Muscle of leg (tissue), 11 donors: ENCODE results near the gene C18orf54. TPM values are rescaled to one million over a fixed set of nuclear protein-coding genes. Genes with fewer than 3 reads are reported as not detected.

Source experiments
- DNase-seq: peaks from one replicate; pipeline ENCODE4 v3.0.0; 2013
- H3K27ac ChIP-seq: one replicate; pipeline ENCODE4 v1.5.1; 2013; ENCODE audit warnings: mild to moderate bottlenecking, low read length, control low read depth
- H3K27me3 ChIP-seq: one replicate; pipeline ENCODE4 v1.6.1; 2013; ENCODE audit warnings: low read length; ENCODE audit not compliant: control insufficient read depth, insufficient read depth
- H3K36me3 ChIP-seq: one replicate; pipeline ENCODE4 v1.6.1; 2013; ENCODE audit warnings: low read length; ENCODE audit not compliant: control insufficient read depth, insufficient read depth
- H3K4me1 ChIP-seq: one replicate; pipeline ENCODE4 v1.6.1; 2013; ENCODE audit warnings: low read length; ENCODE audit not compliant: control insufficient read depth, insufficient read depth
- H3K4me3 ChIP-seq: one replicate; pipeline ENCODE4 v1.5.1; 2013; ENCODE audit warnings: low read length, control low read depth
- H3K9me3 ChIP-seq: replicated peaks from 2 replicates; pipeline ENCODE4 v1.6.1; 2013; ENCODE audit warnings: low read depth, low read length; ENCODE audit not compliant: control insufficient read depth
- WGBS: methylation state at CpG from one replicate; pipeline ENCODE4 v1.1.5; 2013; ENCODE audit warnings: missing lambda C conversion rate; ENCODE audit not compliant: insufficient coverage; 5-methylcytosine and 5-hydroxymethylcytosine counted together
- polyA plus RNA-seq, 8 donors: library from polyadenylated mRNA; unstranded; fragments of 120-200 nt; gene quantifications; one replicate each; pipeline versions ENCODE4 v1.2.1 to v1.2.3, GENCODE V29; 2013; ENCODE audit warnings: inconsistent platforms in 1 of 8, low replicate concordance in 1 of 8; ENCODE audit not compliant: insufficient read length in 8 of 8, insufficient read depth in 1 of 8
- total RNA-seq: library from RNA; stranded (reverse); fragments of 120-200 nt; gene quantifications from one replicate; pipeline ENCODE4 v1.2.4, GENCODE V29; 2013

C18orf54 gene
- total and polyA plus RNA-seq, 9 donors = 4.4 to 7.7 (median 5.5) TPM

DNA sequence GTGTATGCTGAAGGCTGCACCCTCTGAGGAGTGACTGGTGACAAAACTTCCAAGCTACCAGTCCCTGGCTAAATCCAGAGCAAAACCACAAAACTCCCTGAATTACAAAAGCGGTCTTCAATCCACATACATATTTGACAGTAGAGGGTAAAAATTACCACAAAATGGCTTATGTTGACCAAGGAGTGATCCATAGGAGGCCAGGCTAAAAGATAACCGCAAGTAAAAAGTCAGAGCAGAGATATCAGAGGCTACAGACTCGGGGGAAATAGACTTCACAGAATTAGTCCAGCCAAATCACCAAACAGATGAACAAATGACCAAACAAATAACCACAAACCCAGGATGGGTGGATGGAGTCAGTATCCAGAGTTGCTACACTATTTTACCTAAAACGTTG, 19.5 kb upstream of the C18orf54 start:
- DNase-seq = no peak
- no CpG with 5 or more reads among the region's 4 CpGs for WGBS

DNA sequence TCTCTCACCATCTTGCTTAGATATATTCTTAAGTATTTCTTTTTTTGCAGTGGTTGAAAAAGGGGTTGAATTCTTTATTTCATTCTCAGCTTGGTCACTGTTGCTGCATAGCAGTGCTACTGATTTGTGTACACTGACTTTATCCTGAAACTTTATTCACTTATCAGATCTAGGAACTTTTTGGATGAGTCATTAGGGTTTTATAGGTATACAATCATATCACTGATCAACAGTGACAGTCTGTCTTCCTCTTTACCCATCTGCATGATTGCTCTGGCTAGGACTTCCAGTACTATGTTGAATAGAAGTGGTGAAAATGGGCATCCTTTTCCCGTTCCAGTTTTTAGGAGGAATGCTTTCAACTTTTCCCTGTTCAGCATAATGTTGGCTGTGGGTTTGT, 6.5 kb upstream of the C18orf54 start:
- Histone ChIP-seq H3K27ac (no peak overlapping the region), H3K4me1 (no peaks in the 10 kb centered on the region), H3K4me3 (no peak overlapping the region), H3K36me3 (no peaks in the 10 kb centered on the region), H3K27me3 (no peaks in the 10 kb centered on the region), H3K9me3 (no peaks in the 10 kb centered on the region)
- no CpG with 5 or more reads among the region's 1 CpG for whole genome bisulfite sequencing
- no peak for DNase-seq

More for the DNA sequence above, 19.5 kb upstream of the C18orf54 start:
- Histone ChIP-seq H3K36me3 (no peaks in the 10 kb centered on the region), H3K9me3 (no peaks in the 10 kb centered on the region), H3K4me3 (no peak overlapping the region), H3K27me3 (no peaks in the 10 kb centered on the region), H3K27ac (no peak overlapping the region), H3K4me1 (no peaks in the 10 kb centered on the region)

DNA sequence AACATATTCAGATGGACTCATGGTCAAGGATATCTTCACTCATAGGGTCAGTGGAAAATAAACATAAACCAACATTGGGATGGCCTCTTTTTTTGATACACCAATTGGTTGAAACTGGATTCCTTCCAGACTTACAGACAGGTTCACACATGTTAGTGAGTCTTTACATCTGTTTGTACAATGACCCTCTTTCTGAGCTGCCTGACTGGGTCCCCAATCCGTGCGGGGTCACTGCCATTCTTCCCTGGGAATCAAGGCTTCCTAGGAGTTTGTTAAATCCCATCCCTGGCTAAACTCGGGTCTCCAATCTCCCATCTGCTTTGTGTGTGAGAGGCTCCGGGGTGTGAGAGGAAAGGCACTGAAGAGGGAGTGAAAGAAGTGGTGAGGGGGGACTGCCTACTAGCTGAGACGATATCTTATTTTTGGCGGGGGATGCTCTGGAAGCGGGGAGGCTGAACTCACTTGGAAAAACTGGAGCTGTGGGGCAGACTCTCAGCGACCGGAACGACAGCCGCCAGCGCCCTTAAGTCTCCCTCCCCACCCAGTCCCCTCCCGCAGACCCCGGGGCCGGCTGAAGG, 535 bp upstream of the C18orf54 start:
- Histone ChIP-seq H3K4me3 (peak overlapping the region; percentile 65), H3K4me1 (peaks cover 4% of the 10 kb centered on the region), H3K36me3 (peaks cover 2% of the 10 kb centered on the region), H3K27ac (peak overlapping the region; percentile 60), H3K9me3 (no peaks in the 10 kb centered on the region), H3K27me3 (no peaks in the 10 kb centered on the region)
- WGBS = 2% methylated on average over 7 of the region's 15 CpGs
- no peak for DNase-seq

DNA sequence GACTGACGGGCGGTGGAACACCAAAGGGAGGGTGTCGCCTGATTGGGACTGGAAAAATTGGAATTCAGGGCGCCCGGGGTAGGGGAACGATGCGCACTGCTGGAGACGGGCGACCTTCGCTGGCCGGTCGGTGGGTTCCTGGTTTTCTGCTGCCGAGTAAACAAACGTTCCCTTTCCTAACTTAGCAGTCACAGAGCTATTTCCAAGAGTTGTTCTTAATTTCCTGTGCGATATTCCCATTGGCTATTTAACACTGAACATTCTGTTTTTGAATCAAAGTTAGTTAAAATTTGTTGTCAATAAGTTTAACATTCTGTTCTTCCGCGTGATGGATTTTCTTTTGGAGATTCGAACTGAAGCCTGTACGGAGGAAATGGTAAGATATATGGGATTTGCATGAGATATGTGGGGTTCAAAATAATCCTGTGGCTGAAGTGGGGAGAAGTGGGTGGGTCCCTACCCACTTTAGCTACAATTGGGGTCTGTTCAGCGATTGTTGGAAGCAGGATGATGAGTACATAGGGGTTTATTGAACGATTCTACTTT, 862 bp downstream of the C18orf54 start:
- H3K9me3 ChIP-seq = no peaks in the 10 kb centered on the region
- no peak for DNase-seq
- WGBS = 0% methylated on average over 14 of the region's 21 CpGs
- H3K27ac ChIP-seq = peak overlapping the region; percentile 91
- H3K27me3 ChIP-seq = no peaks in the 10 kb centered on the region
- peaks cover 2% of the 10 kb centered on the region for H3K36me3 ChIP-seq
- H3K4me1 ChIP-seq = peaks cover 4% of the 10 kb centered on the region
- H3K4me3 ChIP-seq = peak overlapping the region; percentile 65

DNA sequence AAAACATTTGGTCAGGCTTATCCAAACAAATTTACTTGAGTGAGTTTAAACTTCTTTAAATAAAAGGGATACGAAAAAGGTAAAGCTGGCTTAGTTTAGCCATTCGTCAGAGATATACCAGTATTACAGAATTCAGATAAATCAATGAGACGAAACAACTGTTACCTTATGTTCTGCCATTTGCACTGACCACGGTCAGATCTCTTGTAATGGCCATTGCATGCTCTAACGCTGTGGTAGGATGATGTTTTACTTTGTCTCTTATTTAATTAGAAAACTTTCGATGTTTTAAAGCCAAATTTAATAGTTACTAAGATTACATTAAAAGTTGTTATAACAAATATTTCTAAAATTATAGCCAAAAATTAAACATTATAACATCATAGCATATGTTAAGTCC, 1.5 kb downstream of the C18orf54 start:
- peak; percentile 6 for DNase-seq
- Histone ChIP-seq H3K27me3 (no peaks in the 10 kb centered on the region), H3K4me1 (peaks cover 4% of the 10 kb centered on the region), H3K36me3 (peaks cover 2% of the 10 kb centered on the region), H3K9me3 (no peaks in the 10 kb centered on the region), H3K27ac (no peak overlapping the region), H3K4me3 (peak overlapping the region; percentile 65)
- no CpG with 5 or more reads among the region's 6 CpGs for WGBS

DNA sequence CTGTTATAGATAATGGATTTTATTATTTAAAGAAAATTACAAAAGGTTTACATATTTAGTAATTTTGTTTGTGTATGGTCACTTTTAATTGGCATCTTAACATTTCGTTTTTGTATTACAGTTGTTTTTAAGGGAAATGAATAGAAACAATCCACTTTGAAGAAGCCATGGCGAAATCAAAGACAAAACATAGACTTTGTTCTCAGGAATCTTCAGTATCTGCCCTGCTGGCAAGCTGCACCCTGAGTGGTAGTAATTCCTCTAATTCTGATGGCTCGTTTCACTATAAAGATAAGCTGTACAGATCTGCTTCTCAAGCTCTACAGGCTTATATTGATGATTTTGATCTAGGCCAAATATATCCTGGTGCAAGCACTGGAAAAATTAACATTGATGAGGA, 2.7 kb downstream of the C18orf54 start:
- no peak for DNase-seq
- no peaks in the 10 kb centered on the region for H3K27me3 ChIP-seq
- WGBS = 100% methylated on average over 1 of the region's 3 CpGs

DNA sequence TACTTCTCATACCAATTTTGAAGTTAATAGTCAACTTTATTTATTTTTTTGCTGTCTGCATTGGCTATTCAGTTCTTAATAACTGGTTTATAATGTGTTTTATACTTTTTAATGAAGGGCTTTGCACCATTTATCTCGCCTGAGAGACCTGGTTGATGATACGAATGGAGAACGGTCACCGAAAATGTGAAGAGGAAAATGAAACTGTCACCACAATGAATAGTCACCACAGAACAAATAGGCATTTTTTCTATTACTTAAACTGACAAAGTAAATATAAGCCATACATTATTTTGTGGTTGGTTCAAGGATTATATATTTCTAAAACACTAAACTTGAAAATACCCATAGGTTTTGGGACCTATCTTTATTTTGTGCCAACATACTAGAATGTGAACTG, 20.4 kb downstream of the C18orf54 start:
- Histone ChIP-seq H3K9me3 (no peaks in the 10 kb centered on the region), H3K27ac (no peak overlapping the region), H3K4me3 (no peak overlapping the region), H3K36me3 (no peaks in the 10 kb centered on the region), H3K4me1 (no peaks in the 10 kb centered on the region), H3K27me3 (no peaks in the 10 kb centered on the region)
- WGBS = no CpG with 5 or more reads among the region's 4 CpGs
- no peak for DNase-seq

More for the DNA sequence above, 2.7 kb downstream of the C18orf54 start:
- H3K4me1 ChIP-seq = peaks cover 4% of the 10 kb centered on the region
- no peak overlapping the region for H3K27ac ChIP-seq
- H3K9me3 ChIP-seq = no peaks in the 10 kb centered on the region
- peaks cover 2% of the 10 kb centered on the region for H3K36me3 ChIP-seq
- no peak overlapping the region for H3K4me3 ChIP-seq

DNA sequence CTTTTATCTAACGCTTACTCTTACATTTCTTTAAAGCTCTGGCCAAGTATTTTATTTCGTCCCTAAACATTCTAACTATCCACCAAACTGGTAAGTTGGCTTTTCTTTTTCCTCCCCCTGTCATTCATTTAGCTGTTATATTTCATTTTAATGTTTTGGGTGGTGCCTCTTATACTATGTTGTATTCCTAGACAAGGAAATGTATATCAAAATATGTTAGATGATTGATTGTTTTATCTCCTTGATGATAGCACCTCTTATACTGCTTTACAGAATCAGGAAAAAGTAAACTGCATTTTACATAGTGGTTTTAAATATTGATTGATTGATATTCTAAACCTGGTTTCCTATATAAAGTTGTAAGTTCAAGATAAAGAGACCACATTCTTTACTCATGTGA, 23.9 kb downstream of the C18orf54 start:
- no peak overlapping the region for H3K4me3 ChIP-seq
- no peak overlapping the region for H3K27ac ChIP-seq
- H3K27me3 ChIP-seq = no peaks in the 10 kb centered on the region
- H3K4me1 ChIP-seq = no peaks in the 10 kb centered on the region
- H3K9me3 ChIP-seq = no peaks in the 10 kb centered on the region
- DNase-seq = no peak
- WGBS = no CpG with 5 or more reads among the region's 2 CpGs
- no peaks in the 10 kb centered on the region for H3K36me3 ChIP-seq

DNA sequence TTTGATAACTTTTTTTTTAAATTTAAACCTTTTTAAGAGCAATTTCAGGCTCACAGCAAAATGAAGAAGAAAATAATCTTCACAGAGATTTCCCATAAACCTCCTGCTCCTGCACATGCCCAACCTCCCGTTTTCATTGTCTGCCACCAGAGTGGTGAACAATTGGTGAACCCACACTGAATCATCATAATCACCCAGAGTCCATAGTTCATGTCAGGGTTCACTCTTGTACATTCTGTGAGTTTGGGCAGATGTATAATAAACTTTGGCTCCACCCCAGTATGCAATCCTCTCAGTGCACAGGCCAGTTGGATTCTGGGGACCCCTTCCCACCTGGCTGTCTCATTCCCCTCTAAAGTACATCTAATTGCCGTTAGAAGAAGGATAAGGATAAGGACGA, 24.4 kb downstream of the C18orf54 start:
- Histone ChIP-seq H3K4me1 (no peaks in the 10 kb centered on the region), H3K36me3 (no peaks in the 10 kb centered on the region), H3K27me3 (no peaks in the 10 kb centered on the region), H3K27ac (no peak overlapping the region), H3K4me3 (no peak overlapping the region), H3K9me3 (no peaks in the 10 kb centered on the region)
- DNase-seq = no peak
- WGBS = 63% methylated on average over 1 of the region's 3 CpGs

DNA sequence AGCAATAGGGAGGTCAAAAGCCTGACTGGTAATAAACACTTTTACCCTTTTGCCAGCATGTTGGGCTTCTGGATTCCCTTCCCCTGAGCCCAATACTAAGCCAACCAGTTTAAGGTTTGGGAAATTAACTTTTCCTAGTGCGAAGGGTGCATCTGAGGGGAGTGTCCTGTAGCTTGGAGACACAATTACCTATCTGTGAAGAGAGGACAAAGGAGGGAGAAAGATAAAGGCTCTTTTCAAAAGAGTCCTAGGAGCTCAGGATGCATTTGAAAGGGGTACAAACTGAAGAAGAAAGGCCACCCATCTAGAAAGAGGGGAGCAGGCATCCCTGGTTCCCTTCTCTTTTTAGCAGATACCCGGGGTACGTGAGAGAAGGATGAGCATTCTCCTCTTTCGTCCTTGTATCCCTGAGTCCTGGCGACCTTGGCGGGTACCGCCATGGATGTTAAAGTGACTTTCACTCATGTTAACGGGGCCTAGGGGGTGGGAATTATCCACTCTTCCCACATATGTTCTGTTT, 25.1 kb downstream of the C18orf54 start:
- no peak for DNase-seq
- H3K9me3 ChIP-seq = no peaks in the 10 kb centered on the region
- no CpG with 5 or more reads among the region's 8 CpGs for WGBS
- no peaks in the 10 kb centered on the region for H3K27me3 ChIP-seq
- H3K4me3 ChIP-seq = no peak overlapping the region
- H3K27ac ChIP-seq = no peak overlapping the region
- no peaks in the 10 kb centered on the region for H3K4me1 ChIP-seq
- no peaks in the 10 kb centered on the region for H3K36me3 ChIP-seq
